Calu3 (cell line): ENCODE measurements around the gene TMEM127. TPM values are rescaled to one million over a fixed set of nuclear protein-coding genes. Genes with fewer than 3 reads are reported as not detected.

Experiments used
- BruUV-seq: library from RNA; stranded (reverse); fragments of 400-500 nt; replicated peaks from 2 replicates; lab custom pipeline; 2021; lab: Mats Ljungman, UMichigan
- CTCF ChIA-PET: fragments of 300-600 bp; sonication (Branson Sonifier 250); formaldehyde crosslinking; loops from one replicate; lab custom pipeline; 2022; ENCODE audit warnings: antibody characterized with exemption; lab: Charles Lee
- DNase-seq: peaks from one replicate; pipeline ENCODE4 v3.0.0; 2022
- H3K27ac Mint-ChIP-seq: one replicate; pipeline ENCODE4 v1.8.0; 2022; ENCODE audit warnings: mixed read lengths; ENCODE audit not compliant: unreplicated experiment
- H3K27me3 Mint-ChIP-seq: one replicate; pipeline ENCODE4 v1.8.0; 2022; ENCODE audit warnings: mixed read lengths; ENCODE audit not compliant: unreplicated experiment
- H3K36me3 Mint-ChIP-seq: one replicate; pipeline ENCODE4 v1.8.0; 2022; ENCODE audit warnings: mild to moderate bottlenecking, moderate library complexity, mixed read lengths; ENCODE audit not compliant: insufficient read depth, unreplicated experiment
- H3K4me1 Mint-ChIP-seq: one replicate; pipeline ENCODE4 v1.8.0; 2022; ENCODE audit warnings: mild to moderate bottlenecking, low read depth, mixed read lengths; ENCODE audit not compliant: unreplicated experiment
- H3K4me3 Mint-ChIP-seq: one replicate; pipeline ENCODE4 v1.8.0; 2022; ENCODE audit warnings: mild to moderate bottlenecking, low read depth, moderate library complexity, mixed read lengths; ENCODE audit not compliant: unreplicated experiment
- H3K9me3 Mint-ChIP-seq: one replicate; pipeline ENCODE4 v1.8.0; 2022; ENCODE audit warnings: low read depth, mixed read lengths; ENCODE audit not compliant: unreplicated experiment
- CTCF ChIP-seq: fragments of 200-600 bp; IDR thresholded peaks from one replicate; pipeline ENCODE4 v1.8.0; 2022; ENCODE audit warnings: antibody characterized with exemption; ENCODE audit not compliant: unreplicated experiment
- intact Hi-C: fragments of 100-400 bp; cut with micrococcal nuclease; formaldehyde crosslinking; loops from one replicate; pipeline ENCODE4 v1.10.0; 2022; ENCODE audit not compliant: unreplicated experiment
- total RNA-seq: library from RNA; stranded (reverse); gene quantifications from 2 replicates; pipeline ENCODE4 v1.2.3, GENCODE V29; 2022

The TMEM127 gene
- total RNA-seq, 1 experiment from 2014 or later: 50.7 TPM

GRCh38 chr2:96243843-96244242, 22.0 kb downstream of the TMEM127 start:
- intact Hi-C loops: no loop called here
- Mint-ChIP-seq H3K27me3 (no peaks in the 10 kb centered on the region), H3K4me3 (no peak overlapping the region), H3K27ac (no peak overlapping the region), H3K9me3 (no peaks in the 10 kb centered on the region), H3K4me1 (peaks cover 9% of the 10 kb centered on the region), H3K36me3 (no peaks in the 10 kb centered on the region)
- TF ChIP-seq CTCF: no peak
- CTCF ChIA-PET: no interaction called here
- no peak for DNase-seq
- no TSS peak for BruUV-seq

- CTCF ChIA-PET: interaction anchor here (0.6 kb wide), 1 partner anchor 60 kb away, joined by 3 read pairs; no protein-coding TSS in a partner anchor
- Mint-ChIP-seq H3K36me3 (no peaks in the 10 kb centered on the region), H3K9me3 (no peaks in the 10 kb centered on the region), H3K27me3 (no peaks in the 10 kb centered on the region), H3K27ac (no peak overlapping the region), H3K4me3 (no peak overlapping the region), H3K4me1 (no peaks in the 10 kb centered on the region)
- DNase-seq: no peak
- intact Hi-C loops: no loop called here
- no peak for TF ChIP-seq CTCF
- no TSS peak for BruUV-seq
These were observed 23.7 kb downstream of the TMEM127 start for GRCh38 chr2:96241900-96242611.

- Mint-ChIP-seq H3K4me1 (no peaks in the 10 kb centered on the region), H3K9me3 (no peaks in the 10 kb centered on the region), H3K4me3 (no peak overlapping the region), H3K36me3 (no peaks in the 10 kb centered on the region), H3K27me3 (no peaks in the 10 kb centered on the region), H3K27ac (no peak overlapping the region)
- CTCF ChIA-PET: no interaction called here
- TF ChIP-seq CTCF: no peak
- intact Hi-C loops: no loop called here
- no TSS peak for BruUV-seq
- no peak for DNase-seq
These were observed 24.6 kb downstream of the TMEM127 start for GRCh38 chr2:96241227-96241626.

GRCh38 chr2:96240341-96241038, 25.3 kb downstream of the TMEM127 start:
- BruUV-seq: no TSS peak
- intact Hi-C loops: no loop called here
- CTCF ChIA-PET: no interaction called here
- no peak for TF ChIP-seq CTCF
- no peaks in the 10 kb centered on the region for H3K4me1 Mint-ChIP-seq
- H3K9me3 Mint-ChIP-seq: no peaks in the 10 kb centered on the region
- no peak overlapping the region for H3K4me3 Mint-ChIP-seq
- H3K27me3 Mint-ChIP-seq: no peaks in the 10 kb centered on the region
- H3K27ac Mint-ChIP-seq: no peak overlapping the region
- no peaks in the 10 kb centered on the region for H3K36me3 Mint-ChIP-seq
- no peak for DNase-seq
